ENCODE data around the gene CLK3. TPM values are rescaled to one million over a fixed set of nuclear protein-coding genes. Genes with fewer than 3 reads are reported as not detected.

The CLK3 gene
- 100 to 1,000 TPM in 1 of 6 donors, 10 to 100 TPM in 5; 53.1 to 118 (median 61.9) TPM for polyA plus RNA-seq (ENCODE audit: low read depth in 6 of 6)

- peak; percentile 98 for DNase-seq
- Mint-ChIP-seq H3K9me3 (no peaks in the 10 kb centered on the region), H3K27me3 (no peaks in the 10 kb centered on the region), H3K27ac (peak within 1 kb of the TSS; percentile 96 to 99 (median 98)), H3K36me3 (peaks cover 0 to 2% of the 10 kb centered on the region in 2 donors), H3K4me1 (peaks cover 24 to 56% (median 56%) of the 10 kb centered on the region in 3 donors), H3K4me3 (peak within 1 kb of the TSS; percentile 87 to 99 (median 94))
- ATAC-seq (ENCODE audit: low read depth in 2 of 2): peak; percentile 75 to 79
Measured at GRCh38 chr15:74615508-74616365, at the start of gene CLK3. Gene CLK3 (plus strand): TSS chr15:74615836. CDS start chr15:74619197, 3,361 bp downstream.

GRCh38 chr15:74568594-74568993, 47.0 kb upstream of the CLK3 start:
- peak overlapping the region in 1 of 6 donors; percentile 78 for H3K27ac Mint-ChIP-seq
- ATAC-seq (ENCODE audit: low read depth in 2 of 2): no peak
- H3K27me3 Mint-ChIP-seq: no peaks in the 10 kb centered on the region
- peaks cover 7 to 24% (median 14%) of the 10 kb centered on the region in 3 donors for H3K4me1 Mint-ChIP-seq
- DNase-seq: no peak
- H3K9me3 Mint-ChIP-seq: no peaks in the 10 kb centered on the region
- peaks cover 16 to 22% of the 10 kb centered on the region in 2 donors for H3K36me3 Mint-ChIP-seq
- H3K4me3 Mint-ChIP-seq: no peak overlapping the region

GRCh38 chr15:74569731-74570070, 45.9 kb upstream of the CLK3 start:
- Mint-ChIP-seq H3K27ac (no peak overlapping the region), H3K4me1 (peaks cover 5 to 25% (median 14%) of the 10 kb centered on the region in 3 donors), H3K4me3 (no peak overlapping the region), H3K36me3 (peaks cover 27% of the 10 kb centered on the region in 2 donors), H3K9me3 (no peaks in the 10 kb centered on the region), H3K27me3 (no peaks in the 10 kb centered on the region)
- ATAC-seq (ENCODE audit: low read depth in 2 of 2) (no peak), DNase-seq (no peak)

- ATAC-seq (ENCODE audit: low read depth in 2 of 2) (no peak), DNase-seq (no peak)
- Mint-ChIP-seq H3K27me3 (no peaks in the 10 kb centered on the region), H3K9me3 (no peaks in the 10 kb centered on the region), H3K4me1 (peaks cover 3 to 21% (median 14%) of the 10 kb centered on the region in 3 donors), H3K4me3 (no peak overlapping the region), H3K27ac (peak overlapping the region in 1 of 6 donors; percentile 54), H3K36me3 (peaks cover 27% of the 10 kb centered on the region in 2 donors)
Measured at GRCh38 chr15:74571191-74571590, 44.4 kb upstream of the CLK3 start.

GRCh38 chr15:74573987-74574386, 41.6 kb upstream of the CLK3 start:
- Mint-ChIP-seq H3K27ac (no peak overlapping the region), H3K9me3 (no peaks in the 10 kb centered on the region), H3K4me1 (peaks cover 0 to 7% (median 1%) of the 10 kb centered on the region in 3 donors), H3K36me3 (peaks cover 12 to 25% of the 10 kb centered on the region in 2 donors), H3K4me3 (no peak overlapping the region), H3K27me3 (no peaks in the 10 kb centered on the region)
- ATAC-seq (ENCODE audit: low read depth in 2 of 2): no peak
- no peak for DNase-seq

- Mint-ChIP-seq H3K4me3 (no peak overlapping the region), H3K27ac (no peak overlapping the region), H3K9me3 (no peaks in the 10 kb centered on the region), H3K4me1 (peaks cover 0 to 4% (median 0%) of the 10 kb centered on the region in 3 donors), H3K27me3 (no peaks in the 10 kb centered on the region), H3K36me3 (peaks cover 5 to 19% of the 10 kb centered on the region in 2 donors)
- no peak for ATAC-seq (ENCODE audit: low read depth in 2 of 2)
- DNase-seq: no peak
Measured at GRCh38 chr15:74578496-74578994, 37.1 kb upstream of the CLK3 start.

GRCh38 chr15:74579001-74579400, 36.6 kb upstream of the CLK3 start:
- DNase-seq: no peak
- H3K4me3 Mint-ChIP-seq: no peak overlapping the region
- no peaks in the 10 kb centered on the region for H3K27me3 Mint-ChIP-seq
- H3K4me1 Mint-ChIP-seq: peaks cover 0 to 2% (median 0%) of the 10 kb centered on the region in 3 donors
- no peaks in the 10 kb centered on the region for H3K9me3 Mint-ChIP-seq
- H3K36me3 Mint-ChIP-seq: peaks cover 2 to 15% of the 10 kb centered on the region in 2 donors
- no peak for ATAC-seq (ENCODE audit: low read depth in 2 of 2)
- no peak overlapping the region for H3K27ac Mint-ChIP-seq

GRCh38 chr15:74580538-74581350, 34.9 kb upstream of the CLK3 start:
- peaks cover 0 to 7% of the 10 kb centered on the region in 2 donors for H3K36me3 Mint-ChIP-seq
- H3K27ac Mint-ChIP-seq: peak overlapping the region in 1 of 6 donors; percentile 7
- ATAC-seq (ENCODE audit: low read depth in 2 of 2): no peak
- no peaks in the 10 kb centered on the region for H3K27me3 Mint-ChIP-seq
- DNase-seq: no peak
- H3K4me1 Mint-ChIP-seq: no peaks in the 10 kb centered on the region
- no peaks in the 10 kb centered on the region for H3K9me3 Mint-ChIP-seq
- H3K4me3 Mint-ChIP-seq: no peak overlapping the region

GRCh38 chr15:74584204-74584603, 31.4 kb upstream of the CLK3 start:
- Mint-ChIP-seq H3K4me1 (no peaks in the 10 kb centered on the region), H3K36me3 (peaks cover 0 to 4% of the 10 kb centered on the region in 2 donors), H3K4me3 (peak overlapping the region in 1 of 8 donors; percentile 5), H3K27me3 (no peaks in the 10 kb centered on the region), H3K27ac (peak overlapping the region in 1 of 6 donors; percentile 3), H3K9me3 (no peaks in the 10 kb centered on the region)
- ATAC-seq (ENCODE audit: low read depth in 2 of 2) (no peak), DNase-seq (no peak)

GRCh38 chr15:74584779-74585178, 30.9 kb upstream of the CLK3 start:
- Mint-ChIP-seq H3K36me3 (peaks cover 4% of the 10 kb centered on the region in 2 donors), H3K27me3 (no peaks in the 10 kb centered on the region), H3K4me1 (no peaks in the 10 kb centered on the region), H3K9me3 (no peaks in the 10 kb centered on the region), H3K4me3 (no peak overlapping the region), H3K27ac (peak overlapping the region in 1 of 6 donors; percentile 73)
- ATAC-seq (ENCODE audit: low read depth in 2 of 2) (no peak), DNase-seq (no peak)

- Mint-ChIP-seq H3K27ac (no peak overlapping the region), H3K27me3 (no peaks in the 10 kb centered on the region), H3K4me1 (no peaks in the 10 kb centered on the region), H3K9me3 (no peaks in the 10 kb centered on the region), H3K4me3 (no peak overlapping the region), H3K36me3 (peaks cover 4 to 8% of the 10 kb centered on the region in 2 donors)
- ATAC-seq (ENCODE audit: low read depth in 2 of 2) (no peak), DNase-seq (no peak)
Measured at GRCh38 chr15:74585191-74585590, 30.4 kb upstream of the CLK3 start.

GRCh38 chr15:74585857-74586256, 29.8 kb upstream of the CLK3 start:
- Mint-ChIP-seq H3K4me1 (no peaks in the 10 kb centered on the region), H3K27ac (no peak overlapping the region), H3K4me3 (no peak overlapping the region), H3K9me3 (no peaks in the 10 kb centered on the region), H3K36me3 (peaks cover 4 to 8% of the 10 kb centered on the region in 2 donors), H3K27me3 (no peaks in the 10 kb centered on the region)
- DNase-seq: no peak
- ATAC-seq (ENCODE audit: low read depth in 2 of 2): no peak

- DNase-seq (no peak), ATAC-seq (ENCODE audit: low read depth in 2 of 2) (no peak)
- Mint-ChIP-seq H3K36me3 (peaks cover 8 to 9% of the 10 kb centered on the region in 2 donors), H3K9me3 (no peaks in the 10 kb centered on the region), H3K27me3 (no peaks in the 10 kb centered on the region), H3K4me3 (no peak overlapping the region), H3K4me1 (no peaks in the 10 kb centered on the region), H3K27ac (peak overlapping the region in 1 of 6 donors; percentile 49)
Measured at GRCh38 chr15:74589826-74590225, 25.8 kb upstream of the CLK3 start.
